ENCODE measurements around the gene RACK1.
"Not testable (repeated sequence)": the region's sequence is repeated elsewhere in the genome, so short reads cannot be mapped to it uniquely, and the experiment has no call there.

The RACK1 gene

GRCh38 chr5:181211208-181211607 is 32.5 kb downstream of the RACK1 start:
- Histone ChIP-seq H3K4me3 (ENCODE audit: low read depth, low read length) (no peak overlapping the region), H3K27ac (no peak overlapping the region), H3K4me1 (peaks cover 3% of the 10 kb centered on the region), H3K79me2 (no peaks in the 10 kb centered on the region), H3K4me2 (ENCODE audit: low read length) (no peak overlapping the region), H2AFZ (no peak overlapping the region), H3K36me3 (ENCODE audit: control insufficient read depth, insufficient read depth, low read length) (no peaks in the 10 kb centered on the region), H3K27me3 (ENCODE audit: control insufficient read depth, insufficient read depth, low read length) (no peaks in the 10 kb centered on the region), H3K9me3 (ENCODE audit: control insufficient read depth, low read length) (no peaks in the 10 kb centered on the region), H3K9ac (no peak overlapping the region)
- no peak for TF ChIP-seq CTCF (IDR thresholded peaks at IDR 0.05)

- not testable (repeated sequence) for H3K4me2 ChIP-seq (ENCODE audit: low read length); H3K79me2 ChIP-seq; H3K4me3 ChIP-seq (ENCODE audit: low read depth, low read length); H3K27me3 ChIP-seq (ENCODE audit: control insufficient read depth, insufficient read depth, low read length); H3K4me1 ChIP-seq; H3K9me3 ChIP-seq (ENCODE audit: control insufficient read depth, low read length); H3K36me3 ChIP-seq (ENCODE audit: control insufficient read depth, insufficient read depth, low read length); H2AFZ ChIP-seq; H3K9ac ChIP-seq; H3K27ac ChIP-seq
Measured at GRCh38 chr5:181210698-181211097, 33.0 kb downstream of the RACK1 start.

GRCh38 chr5:181210148-181210547 is 33.6 kb downstream of the RACK1 start:
- H3K27me3 ChIP-seq (ENCODE audit: control insufficient read depth, insufficient read depth, low read length); H3K9ac ChIP-seq; H3K9me3 ChIP-seq (ENCODE audit: control insufficient read depth, low read length); H3K4me2 ChIP-seq (ENCODE audit: low read length); H3K4me1 ChIP-seq; H2AFZ ChIP-seq; H3K4me3 ChIP-seq (ENCODE audit: low read depth, low read length); H3K36me3 ChIP-seq (ENCODE audit: control insufficient read depth, insufficient read depth, low read length); H3K27ac ChIP-seq; H3K79me2 ChIP-seq: not testable (repeated sequence)

GRCh38 chr5:181209006-181209405 is 34.7 kb downstream of the RACK1 start:
- H3K4me1 ChIP-seq; H3K36me3 ChIP-seq (ENCODE audit: control insufficient read depth, insufficient read depth, low read length); H2AFZ ChIP-seq; H3K4me3 ChIP-seq (ENCODE audit: low read depth, low read length); H3K27ac ChIP-seq; H3K9me3 ChIP-seq (ENCODE audit: control insufficient read depth, low read length); H3K9ac ChIP-seq; H3K79me2 ChIP-seq; H3K27me3 ChIP-seq (ENCODE audit: control insufficient read depth, insufficient read depth, low read length); H3K4me2 ChIP-seq (ENCODE audit: low read length): not testable (repeated sequence)

GRCh38 chr5:181207960-181208253 is 35.8 kb downstream of the RACK1 start:
- Histone ChIP-seq H3K4me1 (peaks cover 9% of the 10 kb centered on the region), H3K27ac (no peak overlapping the region), H3K4me2 (ENCODE audit: low read length) (no peak overlapping the region), H2AFZ (no peak overlapping the region), H3K36me3 (ENCODE audit: control insufficient read depth, insufficient read depth, low read length) (no peaks in the 10 kb centered on the region), H3K4me3 (ENCODE audit: low read depth, low read length) (no peak overlapping the region), H3K79me2 (no peaks in the 10 kb centered on the region), H3K27me3 (ENCODE audit: control insufficient read depth, insufficient read depth, low read length) (no peaks in the 10 kb centered on the region), H3K9ac (no peak overlapping the region), H3K9me3 (ENCODE audit: control insufficient read depth, low read length) (no peaks in the 10 kb centered on the region)
- no peak for TF ChIP-seq CTCF (IDR thresholded peaks at IDR 0.05)

- H3K4me2 ChIP-seq (ENCODE audit: low read length): peak overlapping the region; percentile 18
- H3K79me2 ChIP-seq: no peaks in the 10 kb centered on the region
- H2AFZ ChIP-seq: peak overlapping the region; percentile 36
- peaks cover 9% of the 10 kb centered on the region for H3K4me1 ChIP-seq
- H3K9ac ChIP-seq: no peak overlapping the region
- no peaks in the 10 kb centered on the region for H3K9me3 ChIP-seq (ENCODE audit: control insufficient read depth, low read length)
- no peak for TF ChIP-seq CTCF (IDR thresholded peaks at IDR 0.05)
- peak overlapping the region; percentile 79 for H3K27ac ChIP-seq
- H3K36me3 ChIP-seq (ENCODE audit: control insufficient read depth, insufficient read depth, low read length): no peaks in the 10 kb centered on the region
- H3K27me3 ChIP-seq (ENCODE audit: control insufficient read depth, insufficient read depth, low read length): no peaks in the 10 kb centered on the region
- H3K4me3 ChIP-seq (ENCODE audit: low read depth, low read length): peak overlapping the region; percentile 43
Measured at GRCh38 chr5:181207214-181207959, 36.3 kb downstream of the RACK1 start.
